ENCODE results near the gene CLCN2.

CLCN2 gene

GRCh38 chr3:184316792-184317191, 44.6 kb downstream of the CLCN2 start:
- no peaks in the 10 kb centered on the region for H3K9me2 ChIP-seq (replicated peaks; ENCODE audit: insufficient read depth, low read length)

GRCh38 chr3:184315871-184316661, 45.3 kb downstream of the CLCN2 start:
- no peaks in the 10 kb centered on the region for H3K9me3 ChIP-seq (replicated peaks; ENCODE audit: insufficient read depth, low read length)
- H4K20me1 ChIP-seq (ENCODE audit: insufficient read depth, low read length) = peaks cover 52% of the 10 kb centered on the region
- peaks cover 65% of the 10 kb centered on the region for H3K79me2 ChIP-seq (ENCODE audit: low read length)
- H3K4me2 ChIP-seq (ENCODE audit: low read depth, low read length) = peak overlapping the region; percentile 77
- H3K9me2 ChIP-seq (replicated peaks; ENCODE audit: insufficient read depth, low read length) = no peaks in the 10 kb centered on the region
- H3K9ac ChIP-seq (ENCODE audit: low read length) = peak overlapping the region; percentile 96
- DNase-seq = no peak
- peaks cover 18% of the 10 kb centered on the region; the same call in 1 of the 2 replicates for H3K36me3 ChIP-seq (replicated peaks; ENCODE audit: insufficient read depth, low read length)
- H3K27ac ChIP-seq (ENCODE audit: low read length) = no peak overlapping the region
- peaks cover 10% of the 10 kb centered on the region for H3F3A ChIP-seq (ENCODE audit: insufficient read depth, low read length)
- H2AFZ ChIP-seq (ENCODE audit: low read length) = no peak overlapping the region
- peaks cover 9% of the 10 kb centered on the region; the same call in 1 of the 2 replicates for H3K4me1 ChIP-seq (ENCODE audit: low read length)
- TF ChIP-seq EZH2 (optimal IDR thresholded peaks at IDR 0.05; ENCODE audit: low read depth, low read length) = no peak
- TF ChIP-seq CTCF (IDR thresholded peaks at IDR 0.05; ENCODE audit: low read length) = no peak
- TF ChIP-seq EZH2phosphoT487 (IDR thresholded peaks at IDR 0.05; ENCODE audit: low read length) = no peak
- peak overlapping the region; percentile 95 for H3K4me3 ChIP-seq (ENCODE audit: low read length)
- no peaks in the 10 kb centered on the region for H3K27me3 ChIP-seq (replicated peaks; ENCODE audit: insufficient read depth, low read length)

More at GRCh38 chr3:184316792-184317191, 44.6 kb downstream of the CLCN2 start:
- peak overlapping the region; percentile 77 for H3K4me2 ChIP-seq (ENCODE audit: low read depth, low read length)
- no peak for DNase-seq
- H3K9me3 ChIP-seq (replicated peaks; ENCODE audit: insufficient read depth, low read length) = no peaks in the 10 kb centered on the region
- TF ChIP-seq CTCF (IDR thresholded peaks at IDR 0.05; ENCODE audit: low read length) (no peak), EZH2 (optimal IDR thresholded peaks at IDR 0.05; ENCODE audit: low read depth, low read length) (no peak), EZH2phosphoT487 (IDR thresholded peaks at IDR 0.05; ENCODE audit: low read length) (no peak)
- peak overlapping the region; percentile 96; the same call in 1 of the 2 replicates for H3K9ac ChIP-seq (ENCODE audit: low read length)
- H4K20me1 ChIP-seq (ENCODE audit: insufficient read depth, low read length) = peaks cover 55% of the 10 kb centered on the region
- H3K27ac ChIP-seq (ENCODE audit: low read length) = no peak overlapping the region
- no peak overlapping the region for H2AFZ ChIP-seq (ENCODE audit: low read length)
- H3F3A ChIP-seq (ENCODE audit: insufficient read depth, low read length) = peaks cover 3% of the 10 kb centered on the region
- H3K4me1 ChIP-seq (ENCODE audit: low read length) = peaks cover 9% of the 10 kb centered on the region; the same call in 1 of the 2 replicates
- H3K27me3 ChIP-seq (replicated peaks; ENCODE audit: insufficient read depth, low read length) = no peaks in the 10 kb centered on the region
- H3K4me3 ChIP-seq (ENCODE audit: low read length) = 0 out of 2 replicates have a peak overlapping the region, but pooled peaks have one; percentile 95
- peaks cover 72% of the 10 kb centered on the region for H3K79me2 ChIP-seq (ENCODE audit: low read length)
- peaks cover 26% of the 10 kb centered on the region for H3K36me3 ChIP-seq (replicated peaks; ENCODE audit: insufficient read depth, low read length)

- peak; percentile 27 for DNase-seq
- Histone ChIP-seq H3K4me2 (ENCODE audit: low read depth, low read length) (peak overlapping the region; percentile 77), H3K27ac (ENCODE audit: low read length) (peak overlapping the region; percentile 60; the same call in 1 of the 2 replicates), H3K9ac (ENCODE audit: low read length) (peak overlapping the region; percentile 96), H4K20me1 (ENCODE audit: insufficient read depth, low read length) (peaks cover 46% of the 10 kb centered on the region), H3K9me2 (replicated peaks; ENCODE audit: insufficient read depth, low read length) (no peaks in the 10 kb centered on the region), H3K79me2 (ENCODE audit: low read length) (peaks cover 59% of the 10 kb centered on the region), H3K36me3 (replicated peaks; ENCODE audit: insufficient read depth, low read length) (peaks cover 13% of the 10 kb centered on the region; the same call in 1 of the 2 replicates), H3K4me1 (ENCODE audit: low read length) (peaks cover 9% of the 10 kb centered on the region; the same call in 1 of the 2 replicates), H3K27me3 (replicated peaks; ENCODE audit: insufficient read depth, low read length) (no peaks in the 10 kb centered on the region), H2AFZ (ENCODE audit: low read length) (no peak overlapping the region), H3K9me3 (replicated peaks; ENCODE audit: insufficient read depth, low read length) (no peaks in the 10 kb centered on the region), H3F3A (ENCODE audit: insufficient read depth, low read length) (peaks cover 13% of the 10 kb centered on the region), H3K4me3 (ENCODE audit: low read length) (peak overlapping the region; percentile 95)
- TF ChIP-seq EZH2phosphoT487 (IDR thresholded peaks at IDR 0.05; ENCODE audit: low read length) (no peak), CTCF (IDR thresholded peaks at IDR 0.05; ENCODE audit: low read length) (no peak), EZH2 (optimal IDR thresholded peaks at IDR 0.05; ENCODE audit: low read depth, low read length) (no peak)
These were observed 45.9 kb downstream of the CLCN2 start for GRCh38 chr3:184315543-184315867.
